Occipital lobe (tissue), 2 donors: ENCODE measurements around the gene P2RY6. TPM values are rescaled to one million over a fixed set of nuclear protein-coding genes. Genes with fewer than 3 reads are reported as not detected.
"Not testable (repeated sequence)": the region's sequence is repeated elsewhere in the genome, so short reads cannot be mapped to it uniquely, and the experiment has no call there.

Source experiments
- DNase-seq: peaks from one replicate; lab custom pipeline; 2025; lab: John Stamatoyannopoulos, UW
- total RNA-seq: library from RNA; depleted of rRNA; stranded (reverse); fragments of >200 nt; gene quantifications from one replicate; pipeline ENCODE4 v1.2.3, GENCODE V29; 2014

P2RY6 gene
- total RNA-seq, 1 donor from 2014 or later = not detected

- no peak for DNase-seq
Observed at GRCh38 chr11:73259406-73260126, 12.6 kb upstream of the P2RY6 start.

- no peak for DNase-seq
Observed at GRCh38 chr11:73260127-73260457, 12.0 kb upstream of the P2RY6 start.

- no peak for DNase-seq
Observed at GRCh38 chr11:73262851-73263495, 9.2 kb upstream of the P2RY6 start.

GRCh38 chr11:73263640-73264039 is 8.5 kb upstream of the P2RY6 start:
- DNase-seq = no peak

GRCh38 chr11:73265278-73265810 is 6.8 kb upstream of the P2RY6 start:
- no peak for DNase-seq

- no peak for DNase-seq
Observed at GRCh38 chr11:73265853-73266645, 6.1 kb upstream of the P2RY6 start.

- DNase-seq = no peak
Observed at GRCh38 chr11:73266646-73267020, 5.5 kb upstream of the P2RY6 start.

- no peak for DNase-seq
Observed at GRCh38 chr11:73267122-73267846, 4.9 kb upstream of the P2RY6 start.

GRCh38 chr11:73267906-73268540 is 4.1 kb upstream of the P2RY6 start:
- no peak for DNase-seq

GRCh38 chr11:73268671-73269271 is 3.4 kb upstream of the P2RY6 start:
- DNase-seq = no peak

- DNase-seq = no peak
Observed at GRCh38 chr11:73269459-73270015, 2.6 kb upstream of the P2RY6 start.

GRCh38 chr11:73270016-73270854 is 1.9 kb upstream of the P2RY6 start:
- DNase-seq = no peak

GRCh38 chr11:73270855-73271477 is 1.2 kb upstream of the P2RY6 start:
- DNase-seq = no peak

GRCh38 chr11:73271478-73271865 is 666 bp upstream of the P2RY6 start:
- DNase-seq = not testable (repeated sequence)

- DNase-seq = no peak
Observed at GRCh38 chr11:73272680-73273038, 521 bp downstream of the P2RY6 start.

GRCh38 chr11:73273222-73273895 is 1.2 kb downstream of the P2RY6 start:
- DNase-seq = no peak

- not testable (repeated sequence) for DNase-seq
Observed at GRCh38 chr11:73274191-73274590, 2.1 kb downstream of the P2RY6 start.

- no peak for DNase-seq
Observed at GRCh38 chr11:73274722-73275380, 2.7 kb downstream of the P2RY6 start.
